HG03378 (cell line): ENCODE results near the gene THRA.
"Not testable (repeated sequence)": the region's sequence is repeated elsewhere in the genome, so short reads cannot be mapped to it uniquely, and the experiment has no call there.

Source experiments
- ATAC-seq: cut with Tn5 transposase; IDR thresholded peaks from one replicate; pipeline ENCODE4 v1.9.1; 2021; ENCODE audit warnings: mild to moderate bottlenecking, moderate library complexity; ENCODE audit not compliant: unreplicated experiment

The THRA gene

GRCh38 chr17:40112191-40112711 lies 49.5 kb downstream of the THRA start:
- no peak for ATAC-seq

DNA sequence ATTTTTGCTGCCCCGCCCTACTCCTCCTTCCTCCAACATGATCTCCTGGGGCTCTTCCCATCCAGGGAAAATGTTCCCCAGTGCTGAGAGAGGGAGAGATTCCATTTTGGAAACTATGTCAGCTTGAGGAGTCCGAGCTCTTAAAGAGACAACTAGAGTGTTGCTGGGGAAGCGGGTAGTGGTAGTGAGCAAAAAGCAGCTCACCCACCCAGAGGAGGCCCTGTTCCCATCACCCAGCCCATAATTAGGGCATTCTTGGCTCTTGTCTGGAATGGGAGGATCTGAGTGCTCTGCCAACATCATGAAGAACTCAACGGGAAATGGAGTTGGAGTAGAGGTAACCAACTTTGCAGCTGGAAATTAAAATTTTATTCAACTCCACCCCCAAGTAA lies 49.9 kb downstream of the THRA start:
- ATAC-seq: no peak

DNA sequence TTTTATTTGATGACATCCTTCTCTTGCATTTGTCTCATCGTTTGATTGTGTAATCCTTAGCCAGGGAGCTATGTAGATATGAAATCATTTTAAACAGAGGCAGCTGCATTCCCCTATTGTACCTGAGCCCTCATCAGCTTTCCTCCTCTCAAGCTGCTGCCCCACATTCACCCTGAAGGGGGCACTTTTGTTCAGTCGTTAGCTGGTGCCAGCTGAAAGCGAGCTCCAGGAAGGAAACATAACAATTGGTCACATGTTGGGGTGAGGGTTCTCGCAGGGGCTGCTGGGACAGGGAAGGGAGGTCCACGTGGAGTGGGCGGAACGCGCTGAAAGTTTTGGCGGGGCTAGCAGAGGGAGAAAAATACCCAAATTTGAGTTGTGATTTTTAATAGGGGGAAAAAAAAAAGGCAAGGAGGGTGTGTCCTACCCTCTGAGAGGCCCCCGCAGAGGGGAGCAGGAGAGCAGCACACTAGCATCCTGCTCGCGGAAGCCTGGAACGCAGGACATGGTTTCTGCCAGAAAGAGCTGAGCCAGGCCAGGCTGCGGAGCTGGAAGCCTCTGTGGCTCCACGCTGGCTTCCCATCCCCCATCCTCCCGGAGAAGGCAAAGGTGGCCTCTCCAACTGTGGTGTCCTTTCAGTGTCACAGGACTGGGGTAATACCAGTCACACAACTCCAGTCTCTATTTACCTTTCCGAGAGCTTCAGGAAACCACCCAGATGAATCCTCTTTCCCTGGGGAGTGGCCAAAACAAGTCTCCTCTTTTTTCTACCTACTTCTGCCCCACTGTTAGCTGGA lies 50.5 kb downstream of the THRA start:
- peak; percentile 81 for ATAC-seq

GRCh38 chr17:40113907-40114245 lies 51.1 kb downstream of the THRA start:
- ATAC-seq: no peak

DNA sequence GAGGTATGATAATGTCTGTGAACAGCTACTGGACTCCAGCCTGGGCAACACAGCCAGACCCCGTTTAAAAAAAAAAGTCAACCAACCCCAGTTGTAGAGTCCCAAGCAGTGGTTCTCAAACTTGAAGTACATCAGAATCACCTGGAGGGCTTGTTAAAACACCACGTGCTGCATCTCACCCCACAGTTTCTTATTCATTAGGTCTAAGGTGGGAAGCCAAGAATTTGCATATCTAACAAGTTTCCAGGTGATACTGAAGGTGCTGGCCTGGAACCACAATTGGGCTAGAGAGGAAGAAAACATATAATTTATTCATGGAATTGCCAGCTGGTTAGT lies 52.3 kb downstream of the THRA start:
- ATAC-seq: no peak

- no peak for ATAC-seq
Measured at GRCh38 chr17:40121181-40122135, 58.7 kb downstream of the THRA start, which contains the start of gene MSL1. Gene MSL1, plus strand, starts transcription at chr17:40121971. Its CDS starts 642 bp downstream, at chr17:40122613.

- no peak for ATAC-seq
Measured at GRCh38 chr17:40122136-40122998, 59.6 kb downstream of the THRA start.

DNA sequence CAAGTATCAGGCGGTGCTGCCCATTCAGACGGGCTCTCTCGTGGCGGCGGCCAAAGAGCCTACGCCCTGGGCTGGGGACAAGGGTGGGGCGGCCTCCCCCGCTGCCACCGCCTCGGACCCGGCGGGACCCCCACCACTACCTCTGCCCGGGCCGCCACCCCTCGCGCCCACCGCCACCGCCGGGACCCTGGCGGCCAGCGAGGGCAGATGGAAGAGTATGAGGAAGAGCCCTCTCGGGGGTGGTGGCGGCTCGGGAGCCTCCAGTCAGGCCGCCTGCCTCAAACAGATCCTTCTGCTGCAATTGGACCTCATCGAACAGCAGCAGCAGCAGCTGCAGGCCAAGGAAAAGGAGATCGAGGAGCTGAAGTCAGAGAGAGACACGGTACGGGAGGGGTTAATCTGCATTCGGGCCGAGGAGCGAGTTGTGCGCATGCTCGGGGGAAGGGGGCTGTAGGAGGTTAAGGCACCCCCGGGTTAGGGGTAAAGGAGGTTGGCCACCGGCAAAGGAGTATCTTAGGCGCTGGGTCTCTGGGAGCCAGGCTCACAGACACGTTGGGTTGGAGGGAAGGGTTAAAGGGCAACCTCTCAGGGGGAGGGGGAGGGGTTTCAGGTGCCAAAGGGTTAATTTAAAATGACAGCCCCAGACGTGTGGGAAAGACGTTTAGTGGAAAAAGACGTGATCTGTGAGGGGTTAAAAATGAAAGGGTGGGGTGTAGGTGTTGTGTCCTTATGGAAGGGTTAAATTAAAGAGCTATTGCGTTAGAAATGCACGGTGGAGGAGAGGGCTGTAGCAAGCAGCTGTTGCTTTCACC lies 60.4 kb downstream of the THRA start:
- no peak for ATAC-seq

GRCh38 chr17:40123811-40124114 lies 61.0 kb downstream of the THRA start:
- ATAC-seq: no peak

- no peak for ATAC-seq
Measured at GRCh38 chr17:40124279-40125141, 61.7 kb downstream of the THRA start.

DNA sequence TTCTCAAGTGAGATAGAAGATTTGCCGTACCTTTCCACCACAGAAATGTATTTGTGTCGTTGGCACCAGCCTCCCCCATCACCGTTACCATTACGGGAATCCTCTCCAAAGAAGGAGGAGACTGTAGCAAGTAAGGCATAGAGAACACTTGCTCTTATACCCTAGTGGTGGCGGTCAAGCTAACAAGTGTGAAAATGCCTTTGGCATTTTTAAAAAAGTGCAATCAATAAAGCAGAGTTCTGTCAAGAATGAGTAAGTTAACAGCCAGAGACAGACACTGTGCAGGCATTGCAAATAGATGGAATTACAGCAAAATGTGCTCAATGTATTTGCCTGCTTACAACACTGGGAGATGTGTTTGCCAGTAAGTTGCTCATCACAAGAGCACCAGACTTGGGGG lies 66.7 kb downstream of the THRA start:
- ATAC-seq: no peak

GRCh38 chr17:40130352-40131042 lies 67.7 kb downstream of the THRA start:
- ATAC-seq: no peak

GRCh38 chr17:40134184-40134583 lies 71.4 kb downstream of the THRA start:
- ATAC-seq: no peak

DNA sequence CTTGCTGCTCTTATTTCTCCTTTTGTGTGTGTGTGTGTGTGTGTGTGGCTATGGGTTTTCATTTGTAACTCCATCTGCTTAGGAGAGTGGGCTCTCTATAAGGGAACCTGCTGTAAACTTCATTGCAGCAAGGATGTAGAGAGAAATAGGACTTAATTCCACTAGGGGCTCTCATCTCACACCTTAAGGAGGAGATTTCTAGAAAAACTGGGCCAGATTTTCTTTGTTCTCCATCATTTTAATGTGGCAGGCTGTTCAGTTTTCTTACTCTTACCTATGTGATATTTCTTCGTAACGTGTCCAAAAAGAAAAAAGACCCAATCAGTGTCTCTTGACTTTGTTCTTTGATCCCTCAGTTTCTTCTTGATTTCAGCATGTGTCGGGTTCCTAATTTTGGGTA lies 73.1 kb downstream of the THRA start:
- no peak for ATAC-seq

- peak; percentile 17 for ATAC-seq
Measured at GRCh38 chr17:40139566-40140058, 76.8 kb downstream of the THRA start.

DNA sequence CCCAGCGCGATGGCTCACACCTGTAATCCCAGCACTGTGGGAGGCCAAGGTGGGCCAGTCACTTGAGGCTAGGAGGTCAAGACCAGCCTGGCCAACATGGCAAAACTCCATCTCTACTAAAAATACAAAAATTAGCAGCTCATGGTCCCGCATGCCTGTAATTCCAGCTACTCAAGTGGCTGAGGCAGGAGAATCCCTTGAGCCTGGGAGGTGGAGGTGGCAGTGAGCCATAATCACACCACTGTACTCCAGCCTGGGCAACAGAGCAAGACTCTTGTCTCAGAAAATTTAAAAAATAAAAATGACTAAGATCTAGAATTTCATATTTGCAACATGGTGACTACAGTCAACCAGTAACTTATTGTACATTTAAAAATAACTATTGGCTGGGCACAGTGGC lies 80.4 kb downstream of the THRA start:
- ATAC-seq: not testable (repeated sequence)
